PC-3 (cell line): ENCODE measurements around the gene ACKR2. TPM values are rescaled to one million over a fixed set of nuclear protein-coding genes. Genes with fewer than 3 reads are reported as not detected.

Experiments used
- ATAC-seq: fragments of 200-7000 bp; cut with Tn5 transposase; 2 replicates; pipeline ENCODE4 v1.9.1; 2020; ENCODE audit warnings: mild to moderate bottlenecking, moderate library complexity
- BruUV-seq: library from RNA; stranded (reverse); fragments of 400-500 nt; replicated peaks from 2 replicates; lab custom pipeline; 2021; lab: Mats Ljungman, UMichigan
- CTCF ChIA-PET: fragments of 300-600 bp; sonication (Branson Sonifier 250); formaldehyde crosslinking; loops from one replicate; lab custom pipeline; 2022; ENCODE audit warnings: antibody characterized with exemption; lab: Charles Lee
- POLR2A ChIA-PET: fragments of 300-600 bp; sonication (Branson Sonifier 250); formaldehyde crosslinking; loops from one replicate; lab custom pipeline; 2022; ENCODE audit warnings: antibody characterized with exemption; ENCODE audit not compliant: unreplicated experiment; lab: Charles Lee
- DNase-seq: peaks from one replicate; pipeline ENCODE4 v3.0.0-alpha.2; 2015
- H2AFZ ChIP-seq: fragments of 300-600 bp; sonication (generic); 2 replicates; pipeline ENCODE4 v1.6.0; 2016; ENCODE audit warnings: antibody characterized with exemption, low read length
- H3F3A ChIP-seq: fragments of 300-600 bp; sonication (generic); one replicate; pipeline ENCODE4 v1.6.0; 2017; ENCODE audit warnings: antibody characterized with exemption, low read length, control low read depth, mild to moderate bottlenecking; ENCODE audit not compliant: unreplicated experiment
- H3K27ac ChIP-seq: fragments of 300-600 bp; sonication (generic); 2 replicates; pipeline ENCODE4 v1.5.1; 2016; ENCODE audit warnings: mild to moderate bottlenecking, low read length
- H3K27me3 ChIP-seq: fragments of 300-600 bp; sonication (generic); 2 replicates; pipeline ENCODE4 v1.6.1; 2016; ENCODE audit warnings: low read length, mixed read lengths
- H3K36me3 ChIP-seq: fragments of 300-600 bp; sonication (generic); 2 replicates; pipeline ENCODE4 v1.6.1; 2016; ENCODE audit warnings: low read depth, mixed run types, low read length, mixed read lengths
- H3K4me1 ChIP-seq: fragments of 300-600 bp; sonication (generic); 2 replicates; pipeline ENCODE4 v1.5.1; 2016; ENCODE audit warnings: low read length; ENCODE audit not compliant: insufficient read depth
- H3K4me2 ChIP-seq: fragments of 300-600 bp; sonication (generic); 2 replicates; pipeline ENCODE4 v1.6.0; 2016; ENCODE audit warnings: low read length
- H3K4me3 ChIP-seq: fragments of 300-600 bp; sonication (generic); 2 replicates; pipeline ENCODE4 v1.5.1; 2016; ENCODE audit warnings: mild to moderate bottlenecking, low read length, mixed read lengths
- H3K79me2 ChIP-seq: fragments of 300-600 bp; sonication (generic); 2 replicates; pipeline ENCODE4 v1.6.1; 2017; ENCODE audit warnings: low read length, mixed read lengths
- H3K9ac ChIP-seq: fragments of 300-600 bp; sonication (generic); 2 replicates; pipeline ENCODE4 v1.6.0; 2016; ENCODE audit warnings: mild to moderate bottlenecking, low read length
- H3K9me2 ChIP-seq: fragments of 300-600 bp; sonication (generic); replicated peaks from 2 replicates; pipeline ENCODE4 v1.6.1; 2016; ENCODE audit warnings: mixed run types, low read length, mixed read lengths
- H3K9me3 ChIP-seq: fragments of 300-600 bp; sonication (generic); 2 replicates; pipeline ENCODE4 v1.6.1; 2016; ENCODE audit warnings: low read length, mixed read lengths
- H4K20me1 ChIP-seq: fragments of 300-600 bp; sonication (generic); 2 replicates; pipeline ENCODE4 v1.6.1; 2016; ENCODE audit warnings: low read length, mixed read lengths
- CTCF ChIP-seq: fragments of 300-600 bp; sonication (generic); conservative IDR thresholded peaks from 2 replicates; pipeline ENCODE4 v1.5.1; 2017; ENCODE audit warnings: antibody characterized with exemption, low read depth, mild to moderate bottlenecking, low read length
- EZH2 ChIP-seq: fragments of 300-600 bp; sonication (generic); IDR thresholded peaks from one replicate; pipeline ENCODE4 v1.6.1; 2017; ENCODE audit warnings: antibody characterized with exemption, mild to moderate bottlenecking, low read length; ENCODE audit not compliant: unreplicated experiment
- EZH2phosphoT487 ChIP-seq: fragments of 300-600 bp; sonication (generic); IDR thresholded peaks from 2 replicates; pipeline ENCODE4 v1.6.1; 2018; ENCODE audit warnings: mild to moderate bottlenecking, antibody characterized with exemption, low read length, borderline replicate concordance
- intact Hi-C: fragments of 100-400 bp; cut with micrococcal nuclease; formaldehyde crosslinking; loops from 2 replicates; pipeline ENCODE4 v1.9.0; 2023
- total RNA-seq: library from RNA; depleted of rRNA; stranded (reverse); fragments of >200 nt; gene quantifications from 2 replicates; pipeline ENCODE4 v1.2.3, GENCODE V29; 2014

Gene ACKR2
- total RNA-seq, 1 experiment from 2014 or later: 3.9 TPM

DNA sequence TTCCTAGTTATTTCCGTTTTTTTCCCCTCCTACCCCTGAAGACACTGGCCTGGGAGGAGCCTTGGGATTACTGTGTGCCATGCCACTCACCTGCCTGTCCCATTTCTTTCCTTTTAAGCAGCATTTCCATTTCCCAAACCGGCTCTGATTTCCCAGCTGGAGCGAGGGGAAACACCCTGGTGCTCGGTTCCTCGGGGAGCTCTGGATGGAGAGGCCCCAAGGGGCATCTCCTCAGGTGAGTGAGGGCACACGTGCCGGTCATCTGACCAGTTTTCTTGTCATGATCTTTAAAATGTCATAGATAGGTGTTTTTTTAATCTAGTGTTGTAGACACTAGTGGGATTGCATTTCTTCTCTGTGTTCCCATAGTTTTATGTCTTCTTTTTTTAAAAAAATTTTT is 99.4 kb downstream of the ACKR2 start:
- intact Hi-C loops: no loop called here
- DNase-seq (no peak), ATAC-seq (no peak)
- no peaks in the 10 kb centered on the region for H3K4me1 ChIP-seq
- peaks cover 11% of the 10 kb centered on the region for H3K9me3 ChIP-seq
- ChIA-PET POLR2A (no interaction called here), CTCF (no interaction called here)
- no peak overlapping the region for H3K27ac ChIP-seq
- BruUV-seq: no TSS peak
- no peaks in the 10 kb centered on the region for H3K27me3 ChIP-seq
- no peak overlapping the region for H3K4me3 ChIP-seq
- no peak overlapping the region for H3K4me2 ChIP-seq
- H3K9ac ChIP-seq: no peak overlapping the region
- H3K9me2 ChIP-seq: no peaks in the 10 kb centered on the region
- no peaks in the 10 kb centered on the region for H3K79me2 ChIP-seq
- no peak for TF ChIP-seq EZH2phosphoT487
- no peak for TF ChIP-seq CTCF
- TF ChIP-seq EZH2: no peak
- H3F3A ChIP-seq: no peaks in the 10 kb centered on the region
- peaks cover 4% of the 10 kb centered on the region; the same call in 1 of the 2 replicates for H3K36me3 ChIP-seq
- no peak overlapping the region for H2AFZ ChIP-seq
- H4K20me1 ChIP-seq: no peaks in the 10 kb centered on the region

- H3K9me2 ChIP-seq: no peaks in the 10 kb centered on the region
- H3K9ac ChIP-seq: no peak overlapping the region
- H2AFZ ChIP-seq: no peak overlapping the region
- H3K27me3 ChIP-seq: no peaks in the 10 kb centered on the region
- no peak overlapping the region for H3K4me2 ChIP-seq
- H3K27ac ChIP-seq: no peak overlapping the region
- no peaks in the 10 kb centered on the region for H3F3A ChIP-seq
- no peaks in the 10 kb centered on the region for H3K79me2 ChIP-seq
- intact Hi-C loops: no loop called here
- BruUV-seq: no TSS peak
- TF ChIP-seq CTCF (no peak), EZH2phosphoT487 (no peak), EZH2 (no peak)
- H4K20me1 ChIP-seq: no peaks in the 10 kb centered on the region
- ATAC-seq (no peak), DNase-seq (no peak)
- POLR2A ChIA-PET: no interaction called here
- no peak overlapping the region for H3K4me3 ChIP-seq
- no peaks in the 10 kb centered on the region for H3K4me1 ChIP-seq
- peaks cover 8% of the 10 kb centered on the region; the same call in 1 of the 2 replicates for H3K36me3 ChIP-seq
- H3K9me3 ChIP-seq: peaks cover 35% of the 10 kb centered on the region
- CTCF ChIA-PET: no interaction called here
Observed at GRCh38 chr3:42911551-42911950, 102.3 kb downstream of the ACKR2 start.

GRCh38 chr3:42914771-42915515 is 105.7 kb downstream of the ACKR2 start:
- BruUV-seq: no TSS peak
- H3K79me2 ChIP-seq: no peaks in the 10 kb centered on the region
- intact Hi-C loops: no loop called here
- ATAC-seq: no peak
- ChIA-PET POLR2A (no interaction called here), CTCF (no interaction called here)
- no peaks in the 10 kb centered on the region for H4K20me1 ChIP-seq
- DNase-seq: peak; percentile 8
- peaks cover 35% of the 10 kb centered on the region for H3K9me3 ChIP-seq
- no peaks in the 10 kb centered on the region for H3F3A ChIP-seq
- H3K4me1 ChIP-seq: no peaks in the 10 kb centered on the region
- no peak overlapping the region for H2AFZ ChIP-seq
- no peak overlapping the region for H3K4me3 ChIP-seq
- peaks cover 8% of the 10 kb centered on the region; the same call in 1 of the 2 replicates for H3K36me3 ChIP-seq
- no peak overlapping the region for H3K27ac ChIP-seq
- H3K9ac ChIP-seq: no peak overlapping the region
- H3K4me2 ChIP-seq: no peak overlapping the region
- TF ChIP-seq EZH2phosphoT487 (no peak), EZH2 (no peak), CTCF (no peak)
- H3K9me2 ChIP-seq: no peaks in the 10 kb centered on the region
- H3K27me3 ChIP-seq: no peaks in the 10 kb centered on the region
